KOPT-K1 (cell line): ENCODE results near the gene GRM1.
"Not testable (repeated sequence)": the region's sequence is repeated elsewhere in the genome, so short reads cannot be mapped to it uniquely, and the experiment has no call there.

Experiments
- H3K27ac ChIP-seq: fragments of 200-600 bp; sonication (generic); 2 replicates; pipeline ENCODE4 v1.5.1; 2016; ENCODE audit warnings: antibody characterized with exemption, mild to moderate bottlenecking, low read depth, low read length; ENCODE audit not compliant: poor library complexity, severe bottlenecking
- H3K36me3 ChIP-seq: fragments of 200-600 bp; sonication (generic); 2 replicates; pipeline ENCODE4 v1.5.1; 2017; ENCODE audit warnings: antibody characterized with exemption, mild to moderate bottlenecking, low read length, moderate library complexity; ENCODE audit not compliant: insufficient read depth
- H3K9me3 ChIP-seq: fragments of 200-600 bp; sonication (generic); 2 replicates; pipeline ENCODE4 v1.5.1; 2017; ENCODE audit warnings: antibody characterized with exemption, low read length, mild to moderate bottlenecking; ENCODE audit not compliant: insufficient read depth, poor library complexity, severe bottlenecking

GRM1 gene

DNA sequence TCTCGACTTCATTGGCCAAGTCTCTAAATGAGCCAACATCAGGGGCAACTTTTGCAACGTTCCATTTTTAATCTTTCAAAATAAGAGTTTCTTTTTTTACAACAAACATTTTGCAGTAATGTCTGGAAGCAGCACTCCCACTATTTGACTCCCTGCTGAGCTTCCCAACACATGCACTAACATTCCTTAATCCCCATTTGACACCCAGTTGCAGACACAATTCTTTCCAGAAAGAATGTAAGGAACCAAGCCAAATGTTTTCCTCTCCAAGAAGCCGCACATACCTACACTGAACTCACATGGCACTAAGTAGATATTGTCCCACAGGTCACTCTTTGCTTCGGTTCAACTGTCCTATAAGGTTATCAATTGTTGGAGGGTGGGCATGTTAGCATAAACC is 165.6 kb downstream of the GRM1 start:
- Histone ChIP-seq H3K36me3 (no peaks in the 10 kb centered on the region), H3K9me3 (no peaks in the 10 kb centered on the region), H3K27ac (no peak overlapping the region)

GRCh38 chr6:146200176-146200575 is 171.3 kb downstream of the GRM1 start:
- Histone ChIP-seq H3K9me3 (no peaks in the 10 kb centered on the region), H3K36me3 (no peaks in the 10 kb centered on the region), H3K27ac (no peak overlapping the region)

GRCh38 chr6:146202570-146202969 is 173.7 kb downstream of the GRM1 start:
- H3K36me3 ChIP-seq: no peaks in the 10 kb centered on the region
- H3K9me3 ChIP-seq: no peaks in the 10 kb centered on the region
- H3K27ac ChIP-seq: no peak overlapping the region

DNA sequence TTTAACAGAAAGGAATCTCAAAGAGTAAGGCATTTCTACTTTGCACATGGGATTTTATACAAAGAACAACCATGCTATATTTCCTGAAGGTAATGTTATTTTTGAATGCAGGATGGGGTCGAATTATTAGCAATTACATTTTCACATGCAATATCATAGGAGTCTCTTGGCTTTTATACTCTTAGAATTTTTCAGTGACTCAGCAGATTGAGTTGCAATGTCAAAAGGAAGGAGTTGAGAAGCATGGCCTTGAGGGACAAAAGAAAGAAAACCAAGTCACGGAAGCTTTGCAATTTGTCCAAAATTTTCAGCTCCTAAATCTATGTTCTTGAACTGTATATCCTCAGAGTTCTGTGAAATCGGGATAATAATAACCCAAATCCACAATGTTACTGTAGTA is 181.1 kb downstream of the GRM1 start:
- Histone ChIP-seq H3K9me3 (no peaks in the 10 kb centered on the region), H3K36me3 (no peaks in the 10 kb centered on the region), H3K27ac (no peak overlapping the region)

DNA sequence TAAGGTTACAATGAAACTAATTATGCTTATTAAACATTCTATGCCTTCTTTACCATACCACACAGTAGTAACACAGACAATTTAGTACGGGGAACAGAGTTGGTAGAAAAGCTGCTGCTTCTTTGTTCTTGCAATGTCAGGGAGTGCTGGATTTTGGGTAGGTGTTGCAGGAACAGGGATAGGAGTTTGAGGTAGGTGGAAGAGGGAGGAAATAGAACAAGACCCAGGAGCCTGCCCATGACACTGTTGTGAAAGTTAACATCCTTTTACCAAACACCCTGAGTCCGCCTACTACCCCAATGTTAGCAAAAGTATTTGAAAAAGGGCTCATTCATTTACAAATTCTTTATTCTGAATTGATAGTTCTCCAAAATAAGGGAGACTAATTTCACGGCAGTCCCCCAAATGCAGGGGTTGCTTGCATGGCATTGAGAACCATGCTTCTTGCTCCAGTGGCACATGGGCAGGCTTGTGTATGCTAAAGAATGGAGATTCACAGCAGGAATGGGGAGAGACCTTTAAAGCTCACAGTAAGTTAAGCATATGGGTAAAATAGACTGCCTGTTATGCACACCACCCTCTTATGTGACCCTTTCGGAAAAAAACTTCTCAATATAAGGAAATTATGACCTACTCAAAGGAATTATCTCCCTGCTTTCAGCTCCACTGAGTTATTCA is 181.7 kb downstream of the GRM1 start:
- H3K9me3 ChIP-seq: no peaks in the 10 kb centered on the region
- H3K27ac ChIP-seq: no peak overlapping the region
- H3K36me3 ChIP-seq: no peaks in the 10 kb centered on the region

GRCh38 chr6:146211646-146212045 is 182.8 kb downstream of the GRM1 start:
- Histone ChIP-seq H3K9me3 (no peaks in the 10 kb centered on the region), H3K36me3 (no peaks in the 10 kb centered on the region), H3K27ac (no peak overlapping the region)

DNA sequence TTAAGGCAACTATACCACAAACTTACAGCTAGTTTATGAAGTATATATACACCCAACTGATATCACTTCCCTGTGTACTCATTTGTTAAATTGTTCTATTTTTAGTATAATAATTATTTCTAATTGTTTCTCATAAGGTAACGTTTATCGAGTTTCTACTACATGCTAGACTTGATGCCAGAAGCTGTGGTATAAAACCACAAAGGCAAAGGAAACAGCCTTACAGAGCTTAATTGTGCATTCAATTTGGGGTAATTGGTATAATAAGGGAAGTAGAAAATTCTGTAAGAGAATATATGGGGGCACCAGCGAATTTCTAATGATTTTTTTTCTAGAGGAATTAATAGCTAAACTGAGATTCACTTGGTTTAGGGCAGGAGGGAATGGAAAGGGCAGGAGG is 183.9 kb downstream of the GRM1 start:
- no peaks in the 10 kb centered on the region for H3K36me3 ChIP-seq
- no peak overlapping the region for H3K27ac ChIP-seq
- H3K9me3 ChIP-seq: no peaks in the 10 kb centered on the region

DNA sequence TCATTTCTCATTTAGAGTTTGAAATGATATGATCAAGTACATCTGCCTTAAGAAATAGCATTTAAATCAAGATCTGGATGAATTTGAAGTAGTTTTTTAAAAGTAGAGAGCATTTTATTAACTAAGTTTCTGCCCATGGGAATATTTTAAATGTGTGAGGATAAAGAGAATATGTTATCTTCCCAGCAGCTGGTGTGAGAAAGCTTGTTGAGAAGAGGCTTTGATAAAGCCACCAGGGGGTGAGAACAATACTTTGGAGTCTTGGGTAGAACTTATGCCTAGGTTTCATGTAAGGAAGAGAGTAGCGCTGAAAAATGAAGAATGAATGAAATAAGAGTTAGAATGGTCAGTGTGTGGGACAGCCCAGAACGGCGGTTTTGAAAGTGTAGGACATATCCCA is 190.2 kb downstream of the GRM1 start:
- H3K36me3 ChIP-seq: no peaks in the 10 kb centered on the region
- H3K27ac ChIP-seq: no peak overlapping the region
- no peaks in the 10 kb centered on the region for H3K9me3 ChIP-seq

DNA sequence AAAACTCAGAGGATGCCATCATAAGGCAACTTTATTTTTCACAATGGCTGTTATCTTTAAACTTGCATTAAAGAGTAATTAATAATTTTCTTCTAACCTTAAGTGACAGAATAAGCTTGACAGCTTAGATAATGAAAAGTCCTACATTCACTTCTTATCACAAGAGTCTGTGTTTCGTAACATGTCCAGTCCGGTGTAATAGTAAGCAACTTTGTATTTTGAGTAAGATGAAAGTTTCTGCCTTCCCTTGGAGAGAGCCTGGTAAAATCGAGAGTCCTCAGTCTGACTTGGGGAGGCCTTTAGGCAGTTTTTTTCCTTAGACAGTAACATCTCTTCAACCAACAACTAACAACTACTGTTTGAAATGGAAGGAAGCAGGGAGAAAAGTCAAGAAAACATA is 195.6 kb downstream of the GRM1 start:
- Histone ChIP-seq H3K27ac (no peak overlapping the region), H3K36me3 (no peaks in the 10 kb centered on the region), H3K9me3 (no peaks in the 10 kb centered on the region)

DNA sequence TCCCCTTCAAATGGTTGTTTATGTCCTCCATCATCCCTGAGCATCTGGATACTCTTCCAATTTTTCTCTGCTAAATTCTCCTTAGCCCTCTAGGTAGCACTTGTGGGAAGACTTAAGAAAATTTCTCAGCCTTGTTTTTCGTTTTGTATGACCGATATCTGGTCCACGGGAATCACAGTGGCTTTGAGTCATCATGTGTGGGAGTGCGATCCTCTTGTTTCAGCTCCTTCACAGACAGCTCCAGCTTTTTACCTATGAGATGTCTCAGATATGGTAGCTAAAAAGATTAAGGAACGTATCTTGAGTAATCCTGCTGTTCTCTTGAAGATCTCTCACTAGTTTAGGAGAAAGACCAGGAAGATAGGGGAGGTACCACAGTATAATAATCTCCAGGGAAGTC is 196.1 kb downstream of the GRM1 start:
- Histone ChIP-seq H3K27ac (no peak overlapping the region), H3K9me3 (no peaks in the 10 kb centered on the region), H3K36me3 (no peaks in the 10 kb centered on the region)

DNA sequence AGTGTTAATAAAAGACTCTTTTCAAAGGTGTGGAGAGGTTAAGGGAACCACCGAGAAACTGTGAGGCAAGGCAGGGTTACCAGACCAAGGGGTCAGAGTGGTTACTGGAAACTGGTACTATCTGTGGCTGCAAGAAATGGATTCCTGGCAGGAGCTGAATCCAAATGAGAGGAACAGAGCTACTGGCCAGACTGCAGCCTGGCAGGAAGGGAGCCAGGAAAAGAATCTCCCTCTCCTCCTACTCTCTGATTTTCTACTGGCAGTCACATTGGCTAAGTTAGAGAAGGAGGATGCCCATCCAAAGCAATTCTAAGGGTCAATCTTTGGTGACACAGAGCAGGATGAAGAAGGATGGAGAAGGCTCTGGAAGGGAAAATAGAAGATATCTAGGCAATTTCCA is 211.5 kb downstream of the GRM1 start:
- Histone ChIP-seq H3K9me3 (no peaks in the 10 kb centered on the region), H3K27ac (no peak overlapping the region), H3K36me3 (no peaks in the 10 kb centered on the region)

DNA sequence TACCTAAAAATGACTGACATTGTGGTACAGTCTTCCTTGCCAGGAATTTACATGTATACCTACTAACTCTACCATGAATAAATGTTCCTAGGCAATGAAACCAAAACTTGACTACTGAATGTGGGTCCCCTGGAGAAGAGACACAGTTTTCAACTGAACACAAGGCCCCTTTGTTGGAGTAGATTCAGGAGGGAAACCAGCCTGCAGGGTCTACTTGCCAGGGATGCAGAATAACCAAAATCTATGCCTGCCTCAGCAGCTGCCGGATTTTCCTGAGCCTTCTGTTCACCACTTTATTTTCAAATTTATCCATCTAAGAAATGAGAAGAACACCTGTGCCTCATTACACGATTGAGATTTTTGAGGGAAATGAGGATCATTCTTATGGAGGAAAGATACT is 211.9 kb downstream of the GRM1 start:
- Histone ChIP-seq H3K9me3 (no peaks in the 10 kb centered on the region), H3K27ac (no peak overlapping the region), H3K36me3 (no peaks in the 10 kb centered on the region)

GRCh38 chr6:146243646-146244045 is 214.8 kb downstream of the GRM1 start:
- not testable (repeated sequence) for H3K27ac ChIP-seq, H3K36me3 ChIP-seq, H3K9me3 ChIP-seq

DNA sequence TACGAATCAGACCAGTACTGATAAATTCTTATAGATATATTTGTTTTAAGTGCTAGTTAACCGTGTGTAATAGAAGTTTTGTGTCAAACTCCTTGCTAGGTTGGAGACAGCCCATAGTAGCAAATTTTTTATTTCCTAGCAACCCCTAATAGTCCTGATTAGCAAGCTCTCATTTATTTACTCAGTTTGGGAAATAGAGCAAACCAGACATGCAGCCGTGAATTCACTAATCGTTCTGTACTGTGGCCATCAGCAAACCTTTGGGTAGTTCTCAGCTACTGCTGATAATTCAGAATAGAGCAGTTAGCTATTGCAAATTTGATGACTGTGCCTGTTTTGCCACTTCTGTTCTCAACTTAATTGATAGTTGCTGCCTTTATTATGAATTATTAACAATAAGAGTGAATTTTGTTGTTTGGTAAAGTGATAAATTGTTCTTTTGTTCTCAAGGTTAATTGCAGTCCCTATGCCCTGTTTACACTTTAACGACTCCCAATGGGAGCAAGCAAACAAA is 215.8 kb downstream of the GRM1 start:
- Histone ChIP-seq H3K9me3 (no peaks in the 10 kb centered on the region), H3K36me3 (no peaks in the 10 kb centered on the region), H3K27ac (no peak overlapping the region)

DNA sequence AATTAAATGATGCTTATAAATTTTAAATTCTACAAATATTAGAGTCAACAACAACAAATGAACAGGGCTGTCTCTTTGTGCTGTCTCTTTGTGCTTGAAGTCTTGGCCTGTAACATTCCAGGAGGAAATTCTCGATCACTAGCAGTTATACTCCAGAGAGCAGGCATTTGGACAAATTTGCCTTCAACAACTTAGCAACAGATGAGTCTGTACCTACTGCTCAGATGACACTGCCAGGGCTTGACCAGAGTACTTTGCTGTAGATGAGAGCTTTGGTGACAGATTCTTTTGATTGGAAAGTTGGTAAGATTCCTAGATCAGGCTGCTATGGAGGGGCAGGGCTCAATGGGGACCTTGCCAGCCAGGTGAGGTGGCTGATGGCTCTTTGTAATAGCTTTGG is 217.2 kb downstream of the GRM1 start:
- no peaks in the 10 kb centered on the region for H3K9me3 ChIP-seq
- no peak overlapping the region for H3K27ac ChIP-seq
- no peaks in the 10 kb centered on the region for H3K36me3 ChIP-seq

DNA sequence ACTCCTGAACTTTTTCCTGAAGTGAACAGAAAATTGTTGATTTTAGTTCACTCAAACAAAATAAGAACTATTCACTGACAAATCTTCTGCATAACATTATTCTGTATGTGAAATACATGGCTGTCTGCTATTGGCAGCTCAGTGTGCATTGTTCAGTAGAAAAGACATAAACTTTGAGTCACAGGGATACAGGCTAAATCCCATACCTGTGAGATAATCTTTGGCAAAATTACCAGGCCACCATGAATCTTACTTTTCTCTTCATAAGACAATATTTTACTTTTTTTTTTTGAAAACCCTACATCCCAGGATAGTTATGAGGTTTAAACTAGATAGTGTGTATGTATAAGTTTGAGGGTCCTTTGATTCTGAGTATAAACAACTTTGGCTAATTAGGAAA is 224.8 kb downstream of the GRM1 start:
- H3K27ac ChIP-seq: no peak overlapping the region
- H3K9me3 ChIP-seq: no peaks in the 10 kb centered on the region
- H3K36me3 ChIP-seq: no peaks in the 10 kb centered on the region
